Tibial artery (tissue), 4 donors: Measurements from ENCODE around the gene TOLLIP.
A peak's percentile ranks its signal among the peaks of the same experiment; 100 is the strongest.

Experiments
- DNase-seq, 2 donors: peaks; one replicate each; pipeline ENCODE4 v3.0.0-alpha.2; 2019
- H3K27ac ChIP-seq, 2 donors: fragments of 200-600 bp; sonication (generic) in 1 of 2; 1 replicate in 1 of 2; 2 replicates in 1 of 2; pipeline ENCODE4 v1.5.1; 2018 to 2019; ENCODE audit warnings: mild to moderate bottlenecking in 1 of 2
- H3K27me3 ChIP-seq, 2 donors: fragments of 200-600 bp; sonication (generic) in 1 of 2; one replicate each; pipeline versions ENCODE4 v1.5.1 to v1.6.0; 2016 to 2019
- H3K36me3 ChIP-seq, 3 donors: fragments of 200-600 bp; sonication (generic) in 2 of 3; one replicate each; pipeline ENCODE4 v1.5.1; 2016 to 2019; ENCODE audit warnings: mild to moderate bottlenecking in 2 of 3
- H3K4me1 ChIP-seq, 4 donors: fragments of 200-600 bp; sonication (generic) in 2 of 4; 1 replicate in 3 of 4; 2 replicates in 1 of 4; pipeline ENCODE4 v1.5.1; 2016 to 2019
- H3K4me3 ChIP-seq, 2 donors: fragments of 200-600 bp; sonication (generic) in 1 of 2; 1 replicate in 1 of 2; 2 replicates in 1 of 2; pipeline ENCODE4 v1.5.1; 2018 to 2019; ENCODE audit warnings: mild to moderate bottlenecking in 2 of 2
- H3K9me3 ChIP-seq, 3 donors: fragments of 200-600 bp; sonication (generic) in 1 of 3; one replicate each; pipeline ENCODE4 v1.5.1; 2016 to 2019
- intact Hi-C: fragments of 100-400 bp; cut with DNase I; formaldehyde crosslinking; loops from one replicate; pipeline ENCODE4 v1.15.0; 2023; ENCODE audit warnings: low total_unique reads
- TF ChIP-seq, protein P1 (sequence below), 2 experiments: fragments of 200-600 bp in 1 of 2; fragments of 450-650 bp in 1 of 2; IDR thresholded peaks; one replicate each; pipeline ENCODE4 v1.5.1; 2017 to 2019; ENCODE audit warnings: antibody characterized with exemption in 2 of 2, mild to moderate bottlenecking in 1 of 2, moderate library complexity in 1 of 2

TOLLIP gene

GRCh38 chr11:1297011-1297575 lies 12.3 kb downstream of the TOLLIP start:
- Histone ChIP-seq H3K36me3 (peaks cover 19 to 49% (median 49%) of the 10 kb centered on the region in 3 donors), H3K27ac (no peak overlapping the region), H3K4me3 (no peak overlapping the region), H3K9me3 (no peaks in the 10 kb centered on the region), H3K27me3 (no peaks in the 10 kb centered on the region), H3K4me1 (peaks cover 0 to 35% (median 22%) of the 10 kb centered on the region in 4 donors)
- DNase-seq: no peak
- TF ChIP-seq, protein P1, sequence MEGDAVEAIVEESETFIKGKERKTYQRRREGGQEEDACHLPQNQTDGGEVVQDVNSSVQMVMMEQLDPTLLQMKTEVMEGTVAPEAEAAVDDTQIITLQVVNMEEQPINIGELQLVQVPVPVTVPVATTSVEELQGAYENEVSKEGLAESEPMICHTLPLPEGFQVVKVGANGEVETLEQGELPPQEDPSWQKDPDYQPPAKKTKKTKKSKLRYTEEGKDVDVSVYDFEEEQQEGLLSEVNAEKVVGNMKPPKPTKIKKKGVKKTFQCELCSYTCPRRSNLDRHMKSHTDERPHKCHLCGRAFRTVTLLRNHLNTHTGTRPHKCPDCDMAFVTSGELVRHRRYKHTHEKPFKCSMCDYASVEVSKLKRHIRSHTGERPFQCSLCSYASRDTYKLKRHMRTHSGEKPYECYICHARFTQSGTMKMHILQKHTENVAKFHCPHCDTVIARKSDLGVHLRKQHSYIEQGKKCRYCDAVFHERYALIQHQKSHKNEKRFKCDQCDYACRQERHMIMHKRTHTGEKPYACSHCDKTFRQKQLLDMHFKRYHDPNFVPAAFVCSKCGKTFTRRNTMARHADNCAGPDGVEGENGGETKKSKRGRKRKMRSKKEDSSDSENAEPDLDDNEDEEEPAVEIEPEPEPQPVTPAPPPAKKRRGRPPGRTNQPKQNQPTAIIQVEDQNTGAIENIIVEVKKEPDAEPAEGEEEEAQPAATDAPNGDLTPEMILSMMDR (IDR thresholded peaks at IDR 0.05): no peak
- intact Hi-C loops: no loop called here

DNA sequence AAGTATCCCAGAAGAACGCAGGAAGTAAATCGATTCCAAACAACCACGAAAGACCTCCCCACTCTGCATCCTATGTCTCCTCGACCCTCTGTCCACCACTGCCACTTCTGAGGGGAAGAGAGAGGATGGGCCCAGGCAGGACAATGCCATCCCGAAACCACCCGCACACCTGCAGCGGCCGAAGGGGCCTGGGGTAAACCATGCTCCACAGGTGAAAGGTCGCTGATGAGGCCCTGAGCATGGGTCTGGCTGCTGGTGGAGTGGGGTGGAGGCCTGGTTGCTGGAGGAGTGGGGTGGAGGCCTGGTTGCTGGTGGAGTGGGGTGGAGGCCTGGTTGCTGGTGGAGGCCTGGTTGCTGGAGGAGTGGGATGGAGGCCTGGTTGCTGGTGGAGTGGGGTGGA lies 13.1 kb downstream of the TOLLIP start:
- DNase-seq: peak in 1 of 2 donors; percentile 10
- Histone ChIP-seq H3K4me3 (no peak overlapping the region), H3K27ac (no peak overlapping the region), H3K4me1 (peaks cover 0 to 31% (median 22%) of the 10 kb centered on the region in 4 donors), H3K9me3 (no peaks in the 10 kb centered on the region), H3K27me3 (no peaks in the 10 kb centered on the region), H3K36me3 (peaks cover 19 to 55% (median 50%) of the 10 kb centered on the region in 3 donors)
- intact Hi-C loops: no loop called here
- TF ChIP-seq, protein P1 (IDR thresholded peaks at IDR 0.05): no peak

DNA sequence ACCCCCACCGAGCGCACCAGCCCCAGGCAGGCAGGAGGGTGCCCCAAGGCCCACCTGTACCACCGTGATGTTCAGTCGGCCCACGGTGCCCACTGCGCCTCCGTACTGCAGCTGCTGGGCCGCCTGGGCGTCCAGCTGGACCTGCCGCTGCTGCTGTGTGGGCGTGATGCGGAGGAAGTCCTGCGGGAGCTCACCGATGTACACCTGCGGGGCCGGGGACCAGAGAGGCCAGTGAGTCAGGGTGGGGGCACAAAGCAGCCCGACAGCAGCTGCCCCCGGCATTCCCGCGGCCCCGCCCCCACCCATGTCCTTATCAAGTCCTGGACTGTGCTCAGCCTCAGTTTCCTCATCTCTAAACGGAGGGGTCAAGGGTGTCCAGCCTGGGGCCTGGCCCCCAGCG lies 13.8 kb downstream of the TOLLIP start:
- peak in 1 of 2 donors; percentile 9 for DNase-seq
- H3K9me3 ChIP-seq: no peaks in the 10 kb centered on the region
- H3K4me1 ChIP-seq: peaks cover 0 to 29% (median 20%) of the 10 kb centered on the region in 4 donors
- intact Hi-C loops: no loop called here
- TF ChIP-seq, protein P1 (IDR thresholded peaks at IDR 0.05): no peak
- H3K36me3 ChIP-seq: peaks cover 21 to 56% (median 55%) of the 10 kb centered on the region in 3 donors
- no peaks in the 10 kb centered on the region for H3K27me3 ChIP-seq
- H3K4me3 ChIP-seq: no peak overlapping the region
- H3K27ac ChIP-seq: no peak overlapping the region

- peak in 1 of 2 donors; percentile 3 for DNase-seq
- intact Hi-C loops: no loop called here
- Histone ChIP-seq H3K27me3 (no peaks in the 10 kb centered on the region), H3K36me3 (peaks cover 26 to 62% (median 59%) of the 10 kb centered on the region in 3 donors), H3K4me3 (no peak overlapping the region), H3K9me3 (no peaks in the 10 kb centered on the region), H3K27ac (no peak overlapping the region), H3K4me1 (peaks cover 0 to 24% (median 15%) of the 10 kb centered on the region in 4 donors)
- TF ChIP-seq, protein P1 (IDR thresholded peaks at IDR 0.05): no peak
These were observed 14.3 kb downstream of the TOLLIP start for GRCh38 chr11:1295086-1295485.

DNA sequence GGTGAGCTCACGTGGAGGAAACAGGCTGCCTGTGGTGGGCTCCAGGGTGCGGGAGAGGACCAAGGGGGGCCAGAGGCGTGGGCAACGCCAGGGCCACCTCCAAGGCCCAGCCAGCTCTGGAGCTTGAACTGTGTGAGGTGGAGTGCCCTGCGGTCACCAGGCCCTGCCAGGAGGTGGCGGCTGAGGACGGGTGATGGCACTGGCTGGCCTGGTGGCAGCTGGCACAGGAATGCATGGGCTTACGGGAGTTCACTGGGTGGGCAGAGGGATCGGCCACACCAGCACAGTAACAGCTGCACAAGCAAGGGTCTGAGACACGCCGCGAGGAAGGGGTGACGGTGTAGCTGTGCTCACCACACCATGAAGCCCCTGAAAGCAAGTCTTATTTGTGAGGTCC lies 15.8 kb downstream of the TOLLIP start:
- TF ChIP-seq, protein P1 (IDR thresholded peaks at IDR 0.05): no peak
- H3K27ac ChIP-seq: no peak overlapping the region
- DNase-seq: peak in 1 of 2 donors; percentile 15
- intact Hi-C loops: no loop called here
- H3K4me1 ChIP-seq: peaks cover 0 to 12% (median 1%) of the 10 kb centered on the region in 4 donors
- H3K36me3 ChIP-seq: peaks cover 40 to 76% (median 74%) of the 10 kb centered on the region in 3 donors
- no peaks in the 10 kb centered on the region for H3K27me3 ChIP-seq
- no peak overlapping the region for H3K4me3 ChIP-seq
- no peaks in the 10 kb centered on the region for H3K9me3 ChIP-seq
